H1 (cell line): Measurements from ENCODE around the gene DDI1. TPM values are rescaled to one million over a fixed set of nuclear protein-coding genes. Genes with fewer than 3 reads are reported as not detected.

ENCODE experiments used
- CTCF ChIA-PET: fragments of 300-600 bp; sonication (Branson Sonifier 250); formaldehyde crosslinking; loops from one replicate; lab custom pipeline; 2021; ENCODE audit not compliant: partially characterized antibody; lab: Charles Lee
- POLR2A ChIA-PET: fragments of 300-600 bp; sonication (Branson Sonifier 250); formaldehyde crosslinking; loops from one replicate; lab custom pipeline; 2021; ENCODE audit warnings: inconsistent platforms; ENCODE audit not compliant: partially characterized antibody; lab: Charles Lee
- DNase-seq, 2 experiments: peaks; one replicate each; pipeline versions ENCODE4 v3.0.0 to v3.0.0-alpha.2; 2010 to 2022; ENCODE audit warnings: low spot score in 2 of 2, low read depth in 1 of 2, mixed read lengths in 1 of 2
- FAIRE-seq: peaks from 2 replicates; lab custom pipeline; 2011; peaks lifted over from hg19 to GRCh38; lab: Jason Lieb, UNC
- H2AFZ ChIP-seq: 2 replicates; pipeline ENCODE4 v1.8.1; 2012; ENCODE audit warnings: low read length, inconsistent platforms
- H2AK5ac ChIP-seq: 2 replicates; pipeline ENCODE4 v1.6.1; 2013; ENCODE audit warnings: low read depth, low read length
- H2BK120ac ChIP-seq: replicated peaks from 2 replicates; pipeline ENCODE3; 2013; ENCODE audit warnings: low read depth, low read length, inconsistent platforms
- H2BK12ac ChIP-seq: 2 replicates; pipeline ENCODE4 v1.6.1; 2013; ENCODE audit warnings: low read depth, low read length
- H2BK15ac ChIP-seq: 2 replicates; pipeline ENCODE4 v1.6.1; 2013; ENCODE audit warnings: low read length
- H2BK20ac ChIP-seq: 2 replicates; pipeline ENCODE4 v1.6.1; 2013; ENCODE audit warnings: low read length
- H2BK5ac ChIP-seq: 2 replicates; pipeline ENCODE4 v1.6.1; 2013; ENCODE audit warnings: low read depth, low read length
- H3K14ac ChIP-seq: 2 replicates; pipeline ENCODE4 v1.6.1; 2013; ENCODE audit warnings: inconsistent platforms; ENCODE audit not compliant: insufficient read length
- H3K18ac ChIP-seq: 2 replicates; pipeline ENCODE4 v1.6.1; 2013; ENCODE audit warnings: low read length; ENCODE audit errors: extremely low read depth
- H3K23ac ChIP-seq: 2 replicates; pipeline ENCODE4 v1.6.1; 2013; ENCODE audit warnings: inconsistent platforms; ENCODE audit not compliant: insufficient read length
- H3K23me2 ChIP-seq: 2 replicates; pipeline ENCODE4 v1.6.1; 2013; ENCODE audit warnings: low read depth, low read length
- H3K27ac ChIP-seq: 2 replicates; pipeline ENCODE4 v1.6.1; 2011; ENCODE audit warnings: low read depth, low read length, inconsistent platforms
- H3K27me3 ChIP-seq, 4 experiments: replicated peaks in 1 of 4; 1 replicate in 1 of 4; 2 replicates in 3 of 4; pipeline versions ENCODE4 v1.6.1 to v1.8.1; 2011 to 2013; ENCODE audit warnings: low read length in 3 of 4, mild to moderate bottlenecking in 3 of 4, inconsistent platforms in 2 of 4, mixed read lengths in 2 of 4, moderate library complexity in 1 of 4; ENCODE audit not compliant: control insufficient read depth in 3 of 4, insufficient read depth in 3 of 4; ENCODE audit errors: extremely low read depth in 1 of 4
- H3K36me3 ChIP-seq, 4 experiments: 2 replicates each; pipeline versions ENCODE4 v1.6.1 to v1.8.1; 2011 to 2013; ENCODE audit warnings: mild to moderate bottlenecking in 4 of 4, low read length in 3 of 4, moderate library complexity in 2 of 4, control low read depth in 1 of 4, inconsistent platforms in 1 of 4; ENCODE audit not compliant: insufficient read depth in 4 of 4, control insufficient read depth in 2 of 4
- H3K4ac ChIP-seq: replicated peaks from 2 replicates; pipeline ENCODE3; 2013; ENCODE audit warnings: low read length, low read depth, mixed read lengths, inconsistent platforms; ENCODE audit not compliant: insufficient read length
- H3K4me1 ChIP-seq, 4 experiments: replicated peaks in 1 of 4; 1 replicate in 1 of 4; 2 replicates in 3 of 4; pipeline versions ENCODE4 v1.6.1 to v1.8.1; 2011 to 2013; ENCODE audit warnings: low read length in 3 of 4, inconsistent platforms in 2 of 4, mixed read lengths in 1 of 4; ENCODE audit not compliant: insufficient read depth in 4 of 4, control insufficient read depth in 3 of 4
- H3K4me2 ChIP-seq, 2 experiments: 2 replicates each; pipeline versions ENCODE4 v1.6.1 to v1.8.1; 2011 to 2013; ENCODE audit warnings: low read depth in 2 of 2, low read length in 2 of 2, control low read depth in 1 of 2, inconsistent platforms in 1 of 2, mild to moderate bottlenecking in 1 of 2; ENCODE audit not compliant: insufficient read depth in 1 of 2
- H3K4me3 ChIP-seq, 4 experiments: fragments of 200-600, 300-600 bp in 1 of 4; sonication (generic), shearing (Covaris generic), sonication (Bioruptor Twin) in 1 of 4; 2 replicates each; pipeline versions ENCODE4 v1.5.1 to v1.8.1; 2011 to 2016; ENCODE audit warnings: low read length in 4 of 4, low read depth in 3 of 4, control low read depth in 2 of 4, inconsistent platforms in 2 of 4, mild to moderate bottlenecking in 2 of 4, mixed read lengths in 1 of 4, moderate library complexity in 1 of 4; ENCODE audit not compliant: insufficient read depth in 2 of 4; ENCODE audit errors: extremely low read depth in 1 of 4
- H3K56ac ChIP-seq: replicated peaks from 2 replicates; pipeline ENCODE3; 2013; ENCODE audit warnings: low read depth, mild to moderate bottlenecking, mixed read lengths, low read length, inconsistent platforms; ENCODE audit not compliant: insufficient read length
- H3K79me1 ChIP-seq: 2 replicates; pipeline ENCODE4 v1.6.1; 2013; ENCODE audit warnings: low read depth, low read length, control low read depth
- H3K79me2 ChIP-seq, 2 experiments: 2 replicates each; pipeline versions ENCODE4 v1.6.1 to v1.8.1; 2012 to 2013; ENCODE audit warnings: low read length in 2 of 2, mild to moderate bottlenecking in 2 of 2, inconsistent platforms in 1 of 2; ENCODE audit not compliant: insufficient read depth in 2 of 2, control insufficient read depth in 1 of 2
- H3K9ac ChIP-seq, 4 experiments: replicated peaks in 1 of 4; 1 replicate in 1 of 4; 2 replicates in 3 of 4; pipeline versions ENCODE4 v1.6.1 to v1.8.1; 2011 to 2013; ENCODE audit warnings: low read depth in 3 of 4, low read length in 3 of 4, control low read depth in 2 of 4, mild to moderate bottlenecking in 2 of 4, moderate library complexity in 2 of 4, inconsistent platforms in 1 of 4; ENCODE audit errors: extremely low read depth in 1 of 4
- H3K9me3 ChIP-seq, 2 experiments: 2 replicates each; pipeline versions ENCODE4 v1.6.1 to v1.8.1; 2012 to 2013; ENCODE audit warnings: mild to moderate bottlenecking in 2 of 2, moderate library complexity in 2 of 2, control low read depth in 1 of 2, inconsistent platforms in 1 of 2, low read depth in 1 of 2, low read length in 1 of 2, mixed read lengths in 1 of 2; ENCODE audit not compliant: insufficient read depth in 2 of 2
- H4K20me1 ChIP-seq, 2 experiments: replicated peaks in 1 of 2; 2 replicates each; pipeline versions ENCODE3 to v1.8.1; 2011 to 2013; ENCODE audit warnings: inconsistent platforms in 2 of 2, low read length in 2 of 2, mild to moderate bottlenecking in 1 of 2; ENCODE audit not compliant: insufficient read depth in 2 of 2, control insufficient read depth in 1 of 2
- H4K5ac ChIP-seq: 2 replicates; pipeline ENCODE4 v1.6.1; 2013; ENCODE audit warnings: low read length, low read depth, mixed read lengths, inconsistent platforms; ENCODE audit not compliant: insufficient read length
- H4K8ac ChIP-seq: 2 replicates; pipeline ENCODE4 v1.8.0; 2013; ENCODE audit warnings: mild to moderate bottlenecking, moderate library complexity, low read length, inconsistent platforms; ENCODE audit not compliant: insufficient read depth; ENCODE audit errors: extremely low read depth
- H4K91ac ChIP-seq: replicated peaks from 2 replicates; pipeline ENCODE3; 2013; ENCODE audit warnings: low read length, mixed read lengths, inconsistent platforms; ENCODE audit not compliant: insufficient read length
- ASH2L ChIP-seq: fragments of 200-600, 300-600 bp; sonication (generic); IDR thresholded peaks from one replicate; pipeline ENCODE4 v1.7.1; 2017; ENCODE audit warnings: low read length
- CBX8 ChIP-seq: fragments of 300-800, 300-1000 bp; sonication (generic); IDR thresholded peaks from 2 replicates; pipeline ENCODE4 v1.7.1; 2016; ENCODE audit warnings: low read depth, low read length, borderline replicate concordance
- CEBPB ChIP-seq: IDR thresholded peaks from 2 replicates; pipeline ENCODE4 v1.6.1; 2012; ENCODE audit warnings: low read depth, low read length
- EZH2 ChIP-seq: fragments of 200-600 bp; sonication (generic); IDR thresholded peaks from 2 replicates; pipeline ENCODE4 v1.7.1; 2012; ENCODE audit warnings: low read depth, mild to moderate bottlenecking, moderate library complexity, low read length, inconsistent platforms; ENCODE audit not compliant: severe bottlenecking
- FOSL1 ChIP-seq: IDR thresholded peaks from 2 replicates; pipeline ENCODE4 v1.6.1; 2011; ENCODE audit warnings: mild to moderate bottlenecking, low read depth, low read length, moderate library complexity; ENCODE audit not compliant: insufficient read depth
- GTF2F1 ChIP-seq: IDR thresholded peaks from 2 replicates; pipeline ENCODE4 v1.6.1; 2012; ENCODE audit warnings: low read depth, low read length, improper control_type of control experiment, borderline replicate concordance
- POU5F1 ChIP-seq: IDR thresholded peaks from 2 replicates; pipeline ENCODE4 v1.6.1; 2011; ENCODE audit warnings: low read depth, mild to moderate bottlenecking, low read length, moderate library complexity
- SIN3A ChIP-seq, 2 experiments: IDR thresholded peaks in 1 of 2; conservative IDR thresholded peaks in 1 of 2; 2 replicates each; pipeline ENCODE4 v1.6.1; 2011 to 2012; ENCODE audit warnings: low read length in 2 of 2, improper control_type of control experiment in 1 of 2, low read depth in 1 of 2, mild to moderate bottlenecking in 1 of 2
- WGBS, 2 experiments: shearing (Covaris generic) in 1 of 2; methylation state at CpG; one replicate each; pipeline versions ENCODE4 v1.1.6 to v1.1.7; 2013 to 2015; ENCODE audit warnings: low lambda C conversion rate in 2 of 2, mixed read lengths in 2 of 2, inconsistent platforms in 1 of 2, low coverage in 1 of 2, missing lambda C conversion rate in 1 of 2; ENCODE audit not compliant: insufficient replicate concordance in 2 of 2, insufficient coverage in 1 of 2, insufficient read length in 1 of 2; ENCODE audit errors: extremely low coverage in 1 of 2, missing lambda C conversion rate in 1 of 2; 5-methylcytosine and 5-hydroxymethylcytosine counted together
- polyA plus RNA-seq, 7 experiments: library from polyadenylated mRNA; depleted of rRNA in 3 of 7; stranded (reverse) in 5 of 7; unstranded in 2 of 7; fragments of >200 nt in 5 of 7; fragments of 200-250 nt in 2 of 7; gene quantifications; 1 replicate in 5 of 7; 2 replicates in 1 of 7; 4 replicates in 1 of 7; pipeline versions ENCODE4 v1.2.1 to v1.2.3, GENCODE V29; 2011 to 2013; ENCODE audit warnings: missing spikeins in 2 of 7, mixed read lengths in 2 of 7
- total RNA-seq: library from RNA; stranded (reverse); fragmentation: NEBNext Ultra II Directional; extraction: Animal tissue kit (Norgen Biotek cat#: 25700); gene quantifications from 2 replicates; pipeline ENCODE4 v1.2.1, GENCODE V29; 2021
- TF ChIP-seq, protein P1 (sequence below): IDR thresholded peaks from 2 replicates; pipeline ENCODE4 v1.6.1; 2012; ENCODE audit warnings: low read length, inconsistent platforms
- TF ChIP-seq, protein P2 (sequence below), 3 experiments: IDR thresholded peaks; 1 replicate in 2 of 3; 2 replicates in 1 of 3; pipeline versions ENCODE4 v1.5.1 to v1.6.1; 2011; ENCODE audit warnings: low read length in 3 of 3, mild to moderate bottlenecking in 3 of 3, inconsistent platforms in 2 of 3, low read depth in 1 of 3, moderate library complexity in 1 of 3; ENCODE audit not compliant: insufficient read depth in 1 of 3; ENCODE audit errors: control extremely low read depth in 1 of 3

The DDI1 gene
- total and polyA plus RNA-seq, 2 of the 8 experiments (the other 6 are each of a cell fraction or from before 2014, with no cell fraction given) = not detected

DNA sequence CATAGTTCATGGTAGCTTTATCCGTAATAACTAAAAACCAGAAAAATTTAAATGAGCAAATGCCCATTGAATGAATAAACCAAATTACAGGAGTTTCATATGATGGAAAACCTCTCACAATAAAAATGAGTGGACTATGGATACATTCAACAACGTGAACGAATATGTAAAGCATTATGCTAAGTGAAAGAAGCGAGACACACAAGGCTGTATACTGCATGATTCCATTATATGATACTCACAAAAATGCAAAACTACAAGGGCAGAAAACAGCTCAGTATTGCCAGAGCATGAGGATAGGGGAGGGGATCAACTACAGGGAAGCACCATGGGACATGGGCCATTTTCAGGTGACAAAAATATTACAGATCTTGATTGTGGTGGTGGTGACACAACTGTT is 22.2 kb downstream of the DDI1 start:
- Histone ChIP-seq H2BK20ac (no peak overlapping the region), H3K27ac (no peak overlapping the region), H3K79me2 (no peaks in the 10 kb centered on the region), H3K4me1 (0 out of 7 replicates have a peak, but pooled peaks cover 0 to 1% (median 0%) of the 10 kb centered on the region in 4 experiments), H2BK15ac (no peak overlapping the region), H3K4me3 (no peak overlapping the region), H3K79me1 (no peaks in the 10 kb centered on the region), H3K56ac (no peak overlapping the region), H2BK5ac (no peak overlapping the region), H3K23me2 (no peaks in the 10 kb centered on the region), H3K18ac (no peak overlapping the region), H2AFZ (no peak overlapping the region), H2BK120ac (no peak overlapping the region), H3K14ac (no peak overlapping the region), H4K20me1 (no peaks in the 10 kb centered on the region), H4K8ac (no peak overlapping the region), H3K9ac (no peak overlapping the region), H3K27me3 (no peaks in the 10 kb centered on the region), H3K4ac (no peak overlapping the region), H3K9me3 (no peaks in the 10 kb centered on the region), H2BK12ac (no peak overlapping the region), H3K36me3 (no peaks in the 10 kb centered on the region), H3K23ac (no peak overlapping the region), H4K5ac (no peak overlapping the region), H3K4me2 (no peak overlapping the region), H4K91ac (no peak overlapping the region), H2AK5ac (no peak overlapping the region)
- ChIA-PET CTCF (no interaction called here), POLR2A (no interaction called here)
- DNase-seq (no peak), FAIRE-seq (no peak)
- 92% methylated on average over 4 of the region's 4 CpGs; no CpG with 5 or more reads in 1 of the 2 experiments for WGBS, 2 experiments
- no peak for TF ChIP-seq EZH2
- TF ChIP-seq, protein P1, sequence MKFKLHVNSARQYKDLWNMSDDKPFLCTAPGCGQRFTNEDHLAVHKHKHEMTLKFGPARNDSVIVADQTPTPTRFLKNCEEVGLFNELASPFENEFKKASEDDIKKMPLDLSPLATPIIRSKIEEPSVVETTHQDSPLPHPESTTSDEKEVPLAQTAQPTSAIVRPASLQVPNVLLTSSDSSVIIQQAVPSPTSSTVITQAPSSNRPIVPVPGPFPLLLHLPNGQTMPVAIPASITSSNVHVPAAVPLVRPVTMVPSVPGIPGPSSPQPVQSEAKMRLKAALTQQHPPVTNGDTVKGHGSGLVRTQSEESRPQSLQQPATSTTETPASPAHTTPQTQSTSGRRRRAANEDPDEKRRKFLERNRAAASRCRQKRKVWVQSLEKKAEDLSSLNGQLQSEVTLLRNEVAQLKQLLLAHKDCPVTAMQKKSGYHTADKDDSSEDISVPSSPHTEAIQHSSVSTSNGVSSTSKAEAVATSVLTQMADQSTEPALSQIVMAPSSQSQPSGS = no peak
- TF ChIP-seq POU5F1 = no peak
- TF ChIP-seq CBX8 = no peak
- TF ChIP-seq ASH2L = no peak
- no peak for TF ChIP-seq GTF2F1
- TF ChIP-seq, protein P2, sequence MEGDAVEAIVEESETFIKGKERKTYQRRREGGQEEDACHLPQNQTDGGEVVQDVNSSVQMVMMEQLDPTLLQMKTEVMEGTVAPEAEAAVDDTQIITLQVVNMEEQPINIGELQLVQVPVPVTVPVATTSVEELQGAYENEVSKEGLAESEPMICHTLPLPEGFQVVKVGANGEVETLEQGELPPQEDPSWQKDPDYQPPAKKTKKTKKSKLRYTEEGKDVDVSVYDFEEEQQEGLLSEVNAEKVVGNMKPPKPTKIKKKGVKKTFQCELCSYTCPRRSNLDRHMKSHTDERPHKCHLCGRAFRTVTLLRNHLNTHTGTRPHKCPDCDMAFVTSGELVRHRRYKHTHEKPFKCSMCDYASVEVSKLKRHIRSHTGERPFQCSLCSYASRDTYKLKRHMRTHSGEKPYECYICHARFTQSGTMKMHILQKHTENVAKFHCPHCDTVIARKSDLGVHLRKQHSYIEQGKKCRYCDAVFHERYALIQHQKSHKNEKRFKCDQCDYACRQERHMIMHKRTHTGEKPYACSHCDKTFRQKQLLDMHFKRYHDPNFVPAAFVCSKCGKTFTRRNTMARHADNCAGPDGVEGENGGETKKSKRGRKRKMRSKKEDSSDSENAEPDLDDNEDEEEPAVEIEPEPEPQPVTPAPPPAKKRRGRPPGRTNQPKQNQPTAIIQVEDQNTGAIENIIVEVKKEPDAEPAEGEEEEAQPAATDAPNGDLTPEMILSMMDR (IDR thresholded peaks at IDR 0.05; ENCODE audit: control extremely low read depth in 1 of 3, insufficient read depth in 1 of 3, low read depth in 1 of 3, low read length in 3 of 3) = no peak
- TF ChIP-seq FOSL1 = no peak
- no peak for TF ChIP-seq CEBPB
- no peak for TF ChIP-seq SIN3A (conservative IDR thresholded peaks at IDR 0.05 in 1 of 2, IDR thresholded peaks at IDR 0.05 in 1 of 2; ENCODE audit: low read depth in 1 of 2, low read length in 2 of 2)
